Caco-2 (cell line): ENCODE data around the gene TMEM200B. TPM values are rescaled to one million over a fixed set of nuclear protein-coding genes. Genes with fewer than 3 reads are reported as not detected.
"Not testable (repeated sequence)": the region's sequence is repeated elsewhere in the genome, so short reads cannot be mapped to it uniquely, and the experiment has no call there.

Experiments used
- BruUV-seq: library from RNA; stranded (reverse); fragments of 400-500 nt; replicated peaks from 2 replicates; lab custom pipeline; 2021; lab: Mats Ljungman, UMichigan
- CTCF ChIA-PET: fragments of 300-600 bp; sonication (Branson Sonifier 250); formaldehyde crosslinking; loops from one replicate; lab custom pipeline; 2022; ENCODE audit warnings: antibody characterized with exemption; lab: Charles Lee
- POLR2A ChIA-PET: fragments of 300-600 bp; sonication (Branson Sonifier 250); formaldehyde crosslinking; loops from one replicate; lab custom pipeline; 2022; ENCODE audit warnings: antibody characterized with exemption; lab: Charles Lee
- DNase-seq, 2 experiments: peaks; one replicate each; pipeline versions ENCODE4 v3.0.0 to v3.0.0-alpha.2; 2020 to 2022
- H3K27me3 ChIP-seq: replicated peaks from 2 replicates; pipeline ENCODE4 v1.6.0; 2011; ENCODE audit warnings: low read length; ENCODE audit not compliant: control insufficient read depth, insufficient read depth
- H3K36me3 ChIP-seq: 2 replicates; pipeline ENCODE4 v1.5.1; 2011; ENCODE audit warnings: low read length; ENCODE audit not compliant: control insufficient read depth, insufficient read depth
- H3K4me1 ChIP-seq: fragments of 250-450 bp; sonication (Bioruptor Pico); 2 replicates; pipeline ENCODE4 v1.5.1; 2020; ENCODE audit warnings: mild to moderate bottlenecking
- H3K4me3 ChIP-seq: 2 replicates; pipeline ENCODE4 v1.5.1; 2011; ENCODE audit warnings: low read depth, mild to moderate bottlenecking, control low read depth, low read length
- H3K9me3 ChIP-seq: fragments of 250-450 bp; sonication (Bioruptor Pico); 2 replicates; pipeline ENCODE4 v1.5.1; 2020; ENCODE audit warnings: mild to moderate bottlenecking, moderate library complexity
- H3K27ac Mint-ChIP-seq: one replicate; pipeline ENCODE4 v1.8.0; 2022; ENCODE audit warnings: mixed read lengths; ENCODE audit not compliant: unreplicated experiment
- H3K27me3 Mint-ChIP-seq: one replicate; pipeline ENCODE4 v1.8.0; 2022; ENCODE audit warnings: mixed read lengths; ENCODE audit not compliant: insufficient read depth, unreplicated experiment
- H3K36me3 Mint-ChIP-seq: one replicate; pipeline ENCODE4 v1.8.0; 2022; ENCODE audit warnings: mild to moderate bottlenecking, mixed read lengths; ENCODE audit not compliant: insufficient read depth, unreplicated experiment
- H3K4me1 Mint-ChIP-seq: one replicate; pipeline ENCODE4 v1.8.0; 2022; ENCODE audit warnings: low read depth, mixed read lengths; ENCODE audit not compliant: unreplicated experiment
- H3K4me3 Mint-ChIP-seq: one replicate; pipeline ENCODE4 v1.8.0; 2022; ENCODE audit warnings: mild to moderate bottlenecking, moderate library complexity, mixed read lengths; ENCODE audit not compliant: unreplicated experiment
- H3K9me3 Mint-ChIP-seq: one replicate; pipeline ENCODE4 v1.8.0; 2022; ENCODE audit warnings: mixed read lengths; ENCODE audit not compliant: unreplicated experiment
- intact Hi-C: fragments of 100-400 bp; cut with micrococcal nuclease; formaldehyde crosslinking; loops from one replicate; pipeline ENCODE4 v1.10.0; 2022; ENCODE audit not compliant: unreplicated experiment
- total RNA-seq: library from RNA; stranded (reverse); gene quantifications from 2 replicates; pipeline ENCODE4 v1.2.3, GENCODE V29; 2022
- TF ChIP-seq, protein P1 (sequence below), 2 experiments: fragments of 200-600 bp in 1 of 2; IDR thresholded peaks; 1 replicate in 1 of 2; 2 replicates in 1 of 2; pipeline versions ENCODE4 v1.5.1 to v1.8.0; 2011 to 2022; ENCODE audit warnings: antibody characterized with exemption in 1 of 2, control low read depth in 1 of 2, inconsistent platforms in 1 of 2, low read depth in 1 of 2, low read length in 1 of 2, mild to moderate bottlenecking in 1 of 2, moderate library complexity in 1 of 2; ENCODE audit not compliant: insufficient read depth in 1 of 2, severe bottlenecking in 1 of 2, unreplicated experiment in 1 of 2

Gene TMEM200B
- total RNA-seq, 1 experiment from 2014 or later: 3.3 TPM

DNA sequence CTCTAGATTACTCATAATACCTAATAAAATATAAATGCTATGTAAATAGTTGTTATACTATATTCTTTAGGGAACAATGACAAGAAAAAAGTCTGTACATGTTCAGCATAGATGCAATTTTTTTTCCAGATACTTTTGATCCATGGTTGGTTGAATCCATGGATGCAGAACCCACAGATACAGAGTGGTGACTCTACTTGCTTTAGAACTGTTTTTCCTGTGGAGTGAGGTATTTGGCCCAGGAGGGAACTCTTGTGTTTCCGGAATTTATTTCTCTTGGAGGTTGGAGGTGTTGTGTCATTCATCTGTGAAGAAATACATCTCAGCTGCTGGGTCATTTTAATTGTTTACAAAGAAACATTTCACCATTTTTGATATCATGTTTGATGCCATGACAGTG is 28.7 kb downstream of the TMEM200B start:
- intact Hi-C loops: no loop called here
- Histone ChIP-seq H3K36me3 (no peaks in the 10 kb centered on the region), H3K4me1 (no peaks in the 10 kb centered on the region), H3K9me3 (no peaks in the 10 kb centered on the region), H3K4me3 (no peak overlapping the region), H3K27me3 (no peaks in the 10 kb centered on the region)
- POLR2A ChIA-PET: interaction anchor here (0.6 kb wide), 1 partner anchor 45 kb away, joined by 11 read pairs; no protein-coding TSS in a partner anchor
- BruUV-seq: no TSS peak
- CTCF ChIA-PET: no interaction called here
- H3K4me1 Mint-ChIP-seq: no peaks in the 10 kb centered on the region
- no peak overlapping the region for H3K4me3 Mint-ChIP-seq
- H3K27me3 Mint-ChIP-seq: no peaks in the 10 kb centered on the region
- DNase-seq: no peak
- TF ChIP-seq, protein P1, sequence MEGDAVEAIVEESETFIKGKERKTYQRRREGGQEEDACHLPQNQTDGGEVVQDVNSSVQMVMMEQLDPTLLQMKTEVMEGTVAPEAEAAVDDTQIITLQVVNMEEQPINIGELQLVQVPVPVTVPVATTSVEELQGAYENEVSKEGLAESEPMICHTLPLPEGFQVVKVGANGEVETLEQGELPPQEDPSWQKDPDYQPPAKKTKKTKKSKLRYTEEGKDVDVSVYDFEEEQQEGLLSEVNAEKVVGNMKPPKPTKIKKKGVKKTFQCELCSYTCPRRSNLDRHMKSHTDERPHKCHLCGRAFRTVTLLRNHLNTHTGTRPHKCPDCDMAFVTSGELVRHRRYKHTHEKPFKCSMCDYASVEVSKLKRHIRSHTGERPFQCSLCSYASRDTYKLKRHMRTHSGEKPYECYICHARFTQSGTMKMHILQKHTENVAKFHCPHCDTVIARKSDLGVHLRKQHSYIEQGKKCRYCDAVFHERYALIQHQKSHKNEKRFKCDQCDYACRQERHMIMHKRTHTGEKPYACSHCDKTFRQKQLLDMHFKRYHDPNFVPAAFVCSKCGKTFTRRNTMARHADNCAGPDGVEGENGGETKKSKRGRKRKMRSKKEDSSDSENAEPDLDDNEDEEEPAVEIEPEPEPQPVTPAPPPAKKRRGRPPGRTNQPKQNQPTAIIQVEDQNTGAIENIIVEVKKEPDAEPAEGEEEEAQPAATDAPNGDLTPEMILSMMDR (IDR thresholded peaks at IDR 0.05; ENCODE audit: insufficient read depth in 1 of 2, low read depth in 1 of 2, low read length in 1 of 2, severe bottlenecking in 1 of 2, unreplicated experiment in 1 of 2): no peak
- H3K9me3 Mint-ChIP-seq: no peaks in the 10 kb centered on the region
- H3K36me3 Mint-ChIP-seq: peaks cover 5% of the 10 kb centered on the region
- H3K27ac Mint-ChIP-seq: no peak overlapping the region

DNA sequence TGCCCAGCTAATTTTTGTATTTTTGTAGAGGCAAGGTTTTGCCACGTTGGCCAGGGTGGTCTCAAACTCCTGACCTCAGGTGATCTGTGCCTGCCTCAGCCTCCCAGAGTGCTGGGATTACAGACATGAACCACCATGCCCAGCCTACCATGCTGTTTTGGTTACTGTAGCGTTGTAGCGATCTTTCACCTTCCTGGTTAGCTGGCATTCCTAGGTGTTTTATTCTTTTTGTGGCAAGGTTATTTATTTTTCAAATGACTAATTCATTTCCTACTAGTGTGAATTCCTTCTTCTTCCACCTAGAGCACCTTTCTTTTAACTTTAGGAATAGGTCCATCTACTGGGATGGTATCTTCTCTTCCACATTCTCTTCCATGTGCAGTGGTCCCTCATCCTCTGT is 29.3 kb downstream of the TMEM200B start:
- Mint-ChIP-seq H3K36me3 (peaks cover 8% of the 10 kb centered on the region), H3K27me3 (no peaks in the 10 kb centered on the region), H3K4me1 (no peaks in the 10 kb centered on the region), H3K4me3 (no peak overlapping the region), H3K9me3 (no peaks in the 10 kb centered on the region), H3K27ac (no peak overlapping the region)
- no peaks in the 10 kb centered on the region for H3K27me3 ChIP-seq
- no TSS peak for BruUV-seq
- ChIA-PET POLR2A (no interaction called here), CTCF (no interaction called here)
- H3K9me3 ChIP-seq: no peaks in the 10 kb centered on the region
- no peak for DNase-seq
- intact Hi-C loops: no loop called here
- no peak overlapping the region for H3K4me3 ChIP-seq
- H3K36me3 ChIP-seq: no peaks in the 10 kb centered on the region
- H3K4me1 ChIP-seq: no peaks in the 10 kb centered on the region
- TF ChIP-seq, protein P1 (IDR thresholded peaks at IDR 0.05; ENCODE audit: insufficient read depth in 1 of 2, low read depth in 1 of 2, low read length in 1 of 2, severe bottlenecking in 1 of 2, unreplicated experiment in 1 of 2): no peak

DNA sequence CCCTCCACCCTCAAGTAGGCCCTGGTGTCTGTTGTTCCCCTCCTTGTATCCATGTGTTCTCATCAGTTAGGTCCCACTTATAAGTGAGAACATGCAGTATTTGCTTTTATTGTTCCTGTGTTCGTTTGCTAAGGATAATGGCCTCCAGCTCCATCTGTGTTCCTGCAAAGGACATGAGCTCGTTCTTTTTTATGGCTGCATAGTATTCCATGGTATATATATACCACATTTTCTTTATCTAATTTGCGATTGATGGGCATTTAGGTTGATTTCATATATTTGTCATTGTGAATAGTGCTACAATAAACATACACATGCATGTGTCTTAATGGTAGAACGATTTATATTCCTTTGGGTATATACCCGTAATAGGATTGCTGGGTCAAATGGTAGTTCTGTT is 31.0 kb downstream of the TMEM200B start:
- H3K9me3 Mint-ChIP-seq, H3K4me1 ChIP-seq, DNase-seq, H3K36me3 Mint-ChIP-seq, POLR2A ChIA-PET, H3K9me3 ChIP-seq, H3K27me3 Mint-ChIP-seq, H3K27me3 ChIP-seq, intact Hi-C loops, H3K27ac Mint-ChIP-seq, BruUV-seq, H3K4me3 ChIP-seq, H3K4me1 Mint-ChIP-seq, H3K4me3 Mint-ChIP-seq, CTCF ChIA-PET, H3K36me3 ChIP-seq: not testable (repeated sequence)
